HCT116 (cell line): ENCODE measurements around the gene TRAF2. TPM values are rescaled to one million over a fixed set of nuclear protein-coding genes. Genes with fewer than 3 reads are reported as not detected.

Experiments
- ATAC-seq: fragments of 200-7000 bp; cut with Tn5 transposase; 2 replicates; pipeline ENCODE4 v1.9.1; 2020; ENCODE audit warnings: mild to moderate bottlenecking, moderate library complexity
- BruUV-seq: library from RNA; stranded (reverse); fragments of 400-500 nt; replicated peaks from 2 replicates; lab custom pipeline; 2021; lab: Mats Ljungman, UMichigan
- CTCF ChIA-PET: fragments of 300-600 bp; sonication (Branson Sonifier 250); formaldehyde crosslinking; loops from one replicate; lab custom pipeline; 2021; ENCODE audit warnings: antibody characterized with exemption; lab: Charles Lee
- POLR2A ChIA-PET: fragments of 300-600, 350-600 bp; sonication (Branson Sonifier 250); formaldehyde crosslinking; loops from one replicate; lab custom pipeline; 2021; ENCODE audit warnings: antibody characterized with exemption; lab: Charles Lee
- RAD21 ChIA-PET, 2 experiments: fragments of 300-600 bp; sonication (Branson Sonifier 250); formaldehyde crosslinking; loops; one replicate each; lab custom pipeline; 2023; ENCODE audit warnings: low total read pairs in 2 of 2; ENCODE audit not compliant: uncharacterized antibody in 2 of 2, unreplicated experiment in 2 of 2, low non-redundant PET in 1 of 2; lab: Charles Lee
- DNase-seq: peaks from one replicate; pipeline ENCODE4 v3.0.0-alpha.2; 2010; ENCODE audit warnings: low read depth, low spot score
- H2AFZ ChIP-seq: fragments of 200-600 bp; shearing (Covaris generic), sonication (generic); 2 replicates; pipeline ENCODE4 v1.6.1; 2017; ENCODE audit warnings: low read depth, mixed run types, mixed read lengths, antibody characterized with exemption, low read length; ENCODE audit not compliant: poor library complexity, severe bottlenecking
- H3K27ac ChIP-seq: 2 replicates; pipeline ENCODE4 v1.5.1; 2012; ENCODE audit warnings: low read depth, low read length
- H3K27me3 ChIP-seq: fragments of 200-600 bp; sonication (generic); 2 replicates; pipeline ENCODE4 v1.6.1; 2016; ENCODE audit warnings: mixed run types, low read length, mixed read lengths; ENCODE audit not compliant: insufficient read depth
- H3K36me3 ChIP-seq, 2 experiments: fragments of 200-500 bp in 1 of 2; fragments of 200-600 bp in 1 of 2; sonication (Bioruptor generic) in 1 of 2; sonication (generic) in 1 of 2; 2 replicates each; pipeline versions ENCODE4 v1.5.1 to v1.6.1; 2014 to 2016; ENCODE audit warnings: low read length in 2 of 2, inconsistent platforms in 1 of 2, mixed read lengths in 1 of 2, mixed run types in 1 of 2; ENCODE audit not compliant: insufficient read depth in 2 of 2, control insufficient read depth in 1 of 2
- H3K4me1 ChIP-seq, 2 experiments: fragments of 200-600 bp in 1 of 2; sonication (generic) in 1 of 2; 2 replicates each; pipeline versions ENCODE4 v1.5.1 to v1.6.1; 2012 to 2017; ENCODE audit warnings: low read length in 2 of 2, inconsistent platforms in 1 of 2, mild to moderate bottlenecking in 1 of 2, mixed read lengths in 1 of 2, mixed run types in 1 of 2, moderate library complexity in 1 of 2; ENCODE audit not compliant: insufficient read depth in 2 of 2, control insufficient read depth in 1 of 2
- H3K4me2 ChIP-seq: fragments of 200-600 bp; sonication (generic); 2 replicates; pipeline ENCODE4 v1.6.1; 2017; ENCODE audit warnings: mixed run types, low read length, mixed read lengths
- H3K4me3 ChIP-seq, 2 experiments: fragments of 200-600 bp in 1 of 2; sonication (generic) in 1 of 2; replicated peaks in 1 of 2; 2 replicates each; pipeline ENCODE4 v1.5.1; 2011 to 2016; ENCODE audit warnings: low read length in 2 of 2, control low read depth in 1 of 2, low read depth in 1 of 2, mild to moderate bottlenecking in 1 of 2, mixed read lengths in 1 of 2, mixed run types in 1 of 2
- H3K79me2 ChIP-seq: fragments of 200-600 bp; sonication (generic); 2 replicates; pipeline ENCODE4 v1.6.1; 2017; ENCODE audit warnings: mild to moderate bottlenecking, mixed run types, low read length, moderate library complexity, mixed read lengths; ENCODE audit not compliant: insufficient read depth
- H3K9ac ChIP-seq: fragments of 200-600 bp; sonication (generic); 2 replicates; pipeline ENCODE4 v1.6.1; 2016; ENCODE audit warnings: low read length, mixed read lengths
- H3K9me2 ChIP-seq: fragments of 200-600 bp; sonication (generic), shearing (Covaris generic); 2 replicates; pipeline ENCODE4 v1.6.1; 2017; ENCODE audit warnings: mixed run types, mild to moderate bottlenecking, moderate library complexity; ENCODE audit not compliant: insufficient read depth
- H3K9me3 ChIP-seq, 2 experiments: fragments of 200-500 bp in 1 of 2; fragments of 200-600 bp in 1 of 2; sonication (Bioruptor generic) in 1 of 2; sonication (generic) in 1 of 2; 2 replicates each; pipeline ENCODE4 v1.6.1; 2014 to 2017; ENCODE audit warnings: low read length in 2 of 2, mixed read lengths in 2 of 2, inconsistent platforms in 1 of 2, low read depth in 1 of 2, mild to moderate bottlenecking in 1 of 2, mixed run types in 1 of 2, moderate library complexity in 1 of 2; ENCODE audit not compliant: control insufficient read depth in 1 of 2, insufficient read depth in 1 of 2
- H4K20me1 ChIP-seq: fragments of 200-600 bp; sonication (generic), shearing (Covaris generic); 2 replicates; pipeline ENCODE4 v1.6.1; 2017; ENCODE audit warnings: mixed run types, mild to moderate bottlenecking, moderate library complexity; ENCODE audit not compliant: insufficient read depth
- CBX3 ChIP-seq: IDR thresholded peaks from 2 replicates; pipeline ENCODE4 v1.6.1; 2012; ENCODE audit warnings: low read depth
- CEBPB ChIP-seq: IDR thresholded peaks from 2 replicates; pipeline ENCODE4 v1.6.1; 2012; ENCODE audit warnings: low read depth
- CTCF ChIP-seq, 3 experiments: fragments of 200-600 bp in 1 of 3; sonication (generic) in 1 of 3; IDR thresholded peaks in 2 of 3; conservative IDR thresholded peaks in 1 of 3; 2 replicates each; pipeline ENCODE4 v1.5.1; 2012 to 2017; ENCODE audit warnings: low read depth in 2 of 3, low read length in 2 of 3, antibody characterized with exemption in 1 of 3, borderline replicate concordance in 1 of 3, control low read depth in 1 of 3, mild to moderate bottlenecking in 1 of 3, mixed read lengths in 1 of 3, mixed run types in 1 of 3, moderate library complexity in 1 of 3; ENCODE audit not compliant: insufficient read depth in 1 of 3
- EGR1 ChIP-seq: IDR thresholded peaks from 2 replicates; pipeline ENCODE4 v1.6.1; 2012; ENCODE audit warnings: low read depth
- EZH2 ChIP-seq: fragments of 200-600 bp; sonication (generic); IDR thresholded peaks from 2 replicates; pipeline ENCODE4 v1.6.1; 2017; ENCODE audit warnings: antibody characterized with exemption, mixed run types
- EZH2phosphoT487 ChIP-seq: fragments of 200-600 bp; IDR thresholded peaks from 2 replicates; pipeline ENCODE4 v1.6.1; 2018; ENCODE audit warnings: antibody characterized with exemption, borderline replicate concordance
- POLR2AphosphoS5 ChIP-seq: IDR thresholded peaks from 2 replicates; pipeline ENCODE4 v1.6.1; 2011; ENCODE audit warnings: mild to moderate bottlenecking, low read depth, low read length, moderate library complexity
- SIN3A ChIP-seq: IDR thresholded peaks from 2 replicates; pipeline ENCODE4 v1.6.1; 2012; ENCODE audit warnings: low read depth
- SRF ChIP-seq: IDR thresholded peaks from 2 replicates; pipeline ENCODE4 v1.6.1; 2012; ENCODE audit warnings: low read depth
- TCF7L2 ChIP-seq: IDR thresholded peaks from 2 replicates; pipeline ENCODE4 v1.7.0; 2011; ENCODE audit warnings: borderline replicate concordance, inconsistent platforms; ENCODE audit not compliant: insufficient read depth, insufficient read length; ENCODE audit errors: extremely low read depth
- YY1 ChIP-seq: IDR thresholded peaks from 2 replicates; pipeline ENCODE4 v1.6.1; 2011; ENCODE audit warnings: low read length, low read depth, moderate library complexity, mild to moderate bottlenecking; ENCODE audit not compliant: insufficient replicate concordance; ENCODE audit errors: extremely low read depth
- intact Hi-C: fragments of 100-400 bp; cut with micrococcal nuclease; formaldehyde crosslinking; loops from 2 replicates; pipeline ENCODE4 v1.10.0; 2022
- total RNA-seq: library from RNA; stranded (reverse); gene quantifications from one replicate; pipeline ENCODE4 v1.2.1, GENCODE V29; 2021; ENCODE audit not compliant: unreplicated experiment

The TRAF2 gene
- total RNA-seq, 1 experiment from 2014 or later: 28.4 TPM

GRCh38 chr9:136913701-136914438, 27.6 kb downstream of the TRAF2 start:
- no peak overlapping the region for H3K4me3 ChIP-seq
- CTCF ChIA-PET: no interaction called here
- H3K4me1 ChIP-seq: no peaks in the 10 kb centered on the region
- no peak for DNase-seq
- TF ChIP-seq YY1 (no peak), SRF (no peak), EZH2phosphoT487 (no peak), POLR2AphosphoS5 (no peak), CEBPB (no peak), EZH2 (no peak), EGR1 (no peak), CTCF (IDR thresholded peaks at IDR 0.05 in 2 of 3, conservative IDR thresholded peaks at IDR 0.05 in 1 of 3; ENCODE audit: borderline replicate concordance in 1 of 3, insufficient read depth in 1 of 3, low read depth in 2 of 3, low read length in 2 of 3) (no peak), TCF7L2 (no peak), CBX3 (no peak), SIN3A (no peak)
- TF ChIP-seq, all 23 proteins: peak for 0
- Histone ChIP-seq H3K79me2 (peaks cover 7% of the 10 kb centered on the region; the same call in 1 of the 2 replicates), H4K20me1 (no peaks in the 10 kb centered on the region), H3K9ac (no peak overlapping the region), H3K9me3 (no peaks in the 10 kb centered on the region), H3K27ac (no peak overlapping the region), H3K36me3 (peaks cover 12 to 30% of the 10 kb centered on the region in 2 experiments; a peak in 3 of 4 replicates), H2AFZ (no peak overlapping the region), H3K4me2 (no peak overlapping the region), H3K27me3 (no peaks in the 10 kb centered on the region), H3K9me2 (no peaks in the 10 kb centered on the region)
- ChIA-PET POLR2A (no interaction called here), RAD21 (no interaction called here)
- ATAC-seq: no peak
- BruUV-seq: no TSS peak
- intact Hi-C loops: no loop called here
